ENCODE results near the gene PLXNA4. TPM values are rescaled to one million over a fixed set of nuclear protein-coding genes. Genes with fewer than 3 reads are reported as not detected.
"Not testable (repeated sequence)": the region's sequence is repeated elsewhere in the genome, so short reads cannot be mapped to it uniquely, and the experiment has no call there.

Gene PLXNA4
- total and polyA plus RNA-seq, 9 of the 15 experiments (the other 6 are each of a cell fraction or from before 2014, with no cell fraction given), result under 0.01 to 0.09 TPM; not detected in 7

GRCh38 chr7:132594741-132595140, 18.5 kb upstream of the PLXNA4 start:
- FAIRE-seq; BruUV-seq (replicated peaks); H3K36me3 ChIP-seq (ENCODE audit: control insufficient read depth, insufficient read depth, low read length); CTCF ChIA-PET (ENCODE audit: low intra/inter-chr PET ratio); intact Hi-C loops (cut with micrococcal nuclease); H3K4me1 ChIP-seq (replicated peaks in 1 of 2; ENCODE audit: control insufficient read depth in 2 of 2, insufficient read depth in 2 of 2, low read length in 2 of 2); H3K27ac ChIP-seq (ENCODE audit: extremely low read depth, low read depth, low read length); H2AFZ ChIP-seq (ENCODE audit: low read depth, low read length); H4K20me1 ChIP-seq (replicated peaks; ENCODE audit: control insufficient read depth, insufficient read depth, low read length); DNase-seq (ENCODE audit: extremely low read depth in 1 of 4, low spot score in 3 of 4); H3K9me3 ChIP-seq (replicated peaks; ENCODE audit: control insufficient read depth, insufficient read depth, low read depth, low read length); H3K9ac ChIP-seq (ENCODE audit: insufficient read depth in 1 of 2, low read depth in 2 of 2, low read length in 2 of 2); H3K4me2 ChIP-seq (ENCODE audit: insufficient read depth, low read length); in situ Hi-C loops (cut with MboI); H3K4me3 ChIP-seq; ATAC-seq; H3K79me2 ChIP-seq (ENCODE audit: control insufficient read depth, insufficient read depth, low read length); H3K9me1 ChIP-seq (ENCODE audit: control insufficient read depth, insufficient read depth, low read length): not testable (repeated sequence)
- H3K27me3 ChIP-seq (ENCODE audit: control insufficient read depth in 2 of 2, insufficient read depth in 2 of 2, low read length in 2 of 2), result peaks cover 5 to 25% of the 10 kb centered on the region in 2 experiments; a peak in 2 of 5 replicates
- TF ChIP-seq ZBTB2 (IDR thresholded peaks at IDR 0.05) (0 out of 2 replicates have a peak, but pooled peaks have one; percentile 49), DACH1 (IDR thresholded peaks at IDR 0.05; ENCODE audit: partially characterized antibody) (peak; percentile 97)
- POLR2A ChIA-PET, result interaction anchor here (0.6 kb wide), 1 partner anchor 165 kb away, joined by 3 read pairs; no protein-coding TSS in a partner anchor
- WGBS (ENCODE audit: insufficient coverage, low coverage, missing lambda C conversion rate), result 9% methylated on average over 2 of the region's 2 CpGs

GRCh38 chr7:132592936-132593335, 16.7 kb upstream of the PLXNA4 start:
- in situ Hi-C loops (cut with MboI), result no loop called here
- under 1% methylated on average over 6 of the region's 6 CpGs for WGBS (ENCODE audit: insufficient coverage, low coverage, missing lambda C conversion rate)
- FAIRE-seq, result no peak

More at GRCh38 chr7:132592936-132593335, 16.7 kb upstream of the PLXNA4 start:
- ChIA-PET CTCF (ENCODE audit: low intra/inter-chr PET ratio) (interaction anchor here (0.6 kb wide), 1 partner anchor 837 kb away, joined by 3 read pairs; no protein-coding TSS in a partner anchor), POLR2A (no interaction called here)
- TF ChIP-seq ZKSCAN8 (CRISPR knock-in tag; IDR thresholded peaks at IDR 0.05), result no peak
- TF ChIP-seq ZBTB1 (CRISPR knock-in tag; IDR thresholded peaks at IDR 0.05; ENCODE audit: borderline replicate concordance, low read depth), result no peak
- no peak for TF ChIP-seq KLF13 (tag; IDR thresholded peaks at IDR 0.05; ENCODE audit: borderline replicate concordance, low read depth)
- no peak for TF ChIP-seq POLR2AphosphoS2 (IDR thresholded peaks at IDR 0.05; ENCODE audit: low read length)
- TF ChIP-seq ILF3 (IDR thresholded peaks at IDR 0.05; ENCODE audit: borderline replicate concordance), result no peak
- TF ChIP-seq ZNF282 (CRISPR knock-in tag; IDR thresholded peaks at IDR 0.05), result no peak
- no peak for TF ChIP-seq ZNF3 (CRISPR knock-in tag; IDR thresholded peaks at IDR 0.05)
- TF ChIP-seq DLX4 (CRISPR knock-in tag; IDR thresholded peaks at IDR 0.05), result no peak
- Histone ChIP-seq H3K27ac (ENCODE audit: extremely low read depth, low read depth, low read length) (no peak overlapping the region), H3K79me2 (ENCODE audit: control insufficient read depth, insufficient read depth, low read length) (no peaks in the 10 kb centered on the region), H3K9me3 (replicated peaks; ENCODE audit: control insufficient read depth, insufficient read depth, low read depth, low read length) (no peaks in the 10 kb centered on the region), H3K4me1 (replicated peaks in 1 of 2; ENCODE audit: control insufficient read depth in 2 of 2, insufficient read depth in 2 of 2, low read length in 2 of 2) (no peaks in the 10 kb centered on the region), H4K20me1 (replicated peaks; ENCODE audit: control insufficient read depth, insufficient read depth, low read length) (no peaks in the 10 kb centered on the region), H3K4me2 (ENCODE audit: insufficient read depth, low read length) (no peak overlapping the region), H2AFZ (ENCODE audit: low read depth, low read length) (no peak overlapping the region), H3K9me1 (ENCODE audit: control insufficient read depth, insufficient read depth, low read length) (no peaks in the 10 kb centered on the region), H3K9ac (ENCODE audit: insufficient read depth in 1 of 2, low read depth in 2 of 2, low read length in 2 of 2) (no peak overlapping the region), H3K27me3 (ENCODE audit: control insufficient read depth in 2 of 2, insufficient read depth in 2 of 2, low read length in 2 of 2) (peaks cover 5 to 25% of the 10 kb centered on the region in 2 experiments; a peak in 2 of 5 replicates), H3K36me3 (ENCODE audit: control insufficient read depth, insufficient read depth, low read length) (no peaks in the 10 kb centered on the region), H3K4me3 (no peak overlapping the region)
- ATAC-seq (no peak), DNase-seq (ENCODE audit: extremely low read depth in 1 of 4, low spot score in 3 of 4) (no peak)
- BruUV-seq (replicated peaks), result no TSS peak
- intact Hi-C loops (cut with micrococcal nuclease), result no loop called here
